Stomach (tissue), 9 donors: ENCODE results near the gene KRT13. TPM values are rescaled to one million over a fixed set of nuclear protein-coding genes. Genes with fewer than 3 reads are reported as not detected.

ENCODE experiments used
- DNase-seq, 2 donors: peaks; one replicate each; pipeline versions ENCODE4 v3.0.0 to v3.0.0-alpha.2; 2013 to 2019
- H3K27ac ChIP-seq, 5 donors: fragments of 200-600 bp in 4 of 5; sonication (generic) in 4 of 5; one replicate each; pipeline ENCODE4 v1.5.1; 2013 to 2019; ENCODE audit warnings: mild to moderate bottlenecking in 1 of 5, moderate library complexity in 1 of 5
- H3K27me3 ChIP-seq, 3 donors: fragments of 200-600 bp; sonication (generic); one replicate each; pipeline ENCODE4 v1.5.1; 2017 to 2019; ENCODE audit warnings: mixed run types in 1 of 3
- H3K36me3 ChIP-seq, 4 donors: fragments of 200-600 bp; sonication (generic); 1 replicate in 3 of 4; 2 replicates in 1 of 4; pipeline ENCODE4 v1.5.1; 2016 to 2019
- H3K4me1 ChIP-seq, 4 donors: fragments of 200-600 bp; sonication (generic); one replicate each; pipeline ENCODE4 v1.5.1; 2016 to 2019
- H3K4me3 ChIP-seq, 4 donors: fragments of 200-600 bp; sonication (generic) in 3 of 4; one replicate each; pipeline ENCODE4 v1.5.1; 2016 to 2019; ENCODE audit warnings: mild to moderate bottlenecking in 1 of 4
- H3K9me3 ChIP-seq, 4 donors: fragments of 200-600 bp; sonication (generic); one replicate each; pipeline ENCODE4 v1.5.1; 2016 to 2019
- CTCF ChIP-seq, 7 experiments: fragments of 450-650 bp in 4 of 7; fragments of 200-600 bp in 3 of 7; sonication (generic) in 3 of 7; IDR thresholded peaks; one replicate each; pipeline ENCODE4 v1.5.1; 2016 to 2019; ENCODE audit warnings: antibody characterized with exemption in 7 of 7, control low read depth in 2 of 7, mild to moderate bottlenecking in 1 of 7
- EP300 ChIP-seq: sonication (generic); formaldehyde crosslinking; IDR thresholded peaks from one replicate; pipeline ENCODE4 v1.6.1; 2017; ENCODE audit warnings: antibody characterized with exemption
- POLR2A ChIP-seq, 4 donors: fragments of 450-650 bp; IDR thresholded peaks; one replicate each; pipeline ENCODE4 v1.6.1; 2016; ENCODE audit warnings: antibody characterized with exemption in 4 of 4, control low read depth in 2 of 4, mild to moderate bottlenecking in 1 of 4, moderate library complexity in 1 of 4
- POLR2AphosphoS5 ChIP-seq, 3 donors: sonication (generic); formaldehyde crosslinking; IDR thresholded peaks; one replicate each; pipeline ENCODE4 v1.6.1; 2016; ENCODE audit warnings: antibody characterized with exemption in 3 of 3
- WGBS, 5 donors: extraction: QIAGEN DNeasy Blood & Tissue Kit in 3 of 5; methylation state at CpG; one replicate each; pipeline versions ENCODE4 v1.1.5 to v1.1.7; 2013 to 2018; 5-methylcytosine and 5-hydroxymethylcytosine counted together
- intact Hi-C: fragments of 100-400 bp; cut with DNase I; formaldehyde crosslinking; loops from one replicate; pipeline ENCODE4 v1.15.1; 2023; ENCODE audit warnings: low total_unique reads
- polyA plus RNA-seq, 3 donors: library from polyadenylated mRNA; stranded (reverse); fragments of 200-250 nt; gene quantifications; one replicate each; pipeline ENCODE4 v1.2.3, GENCODE V29; 2013
- total RNA-seq, 5 donors: library from RNA; depleted of rRNA; stranded (reverse); fragments of >200 nt; gene quantifications; one replicate each; pipeline versions ENCODE4 v1.1.0 to v1.2.3, GENCODE V29; 2014 to 2016
- donor health status: healthy with polysubstance abuse.
- donor health status: Bipolar disorder and iron deficiency.
- donor health status: healthy.

The KRT13 gene
- total and polyA plus RNA-seq, 8 donors, result 1.1 to 12,460 (median 16.2) TPM; not detected in 1

GRCh38 chr17:41547378-41547841 is 42.0 kb upstream of the KRT13 start:
- DNase-seq, result peak in 1 of 2 donors; percentile 48
- Histone ChIP-seq H3K9me3 (peaks cover 0 to 5% (median 2%) of the 10 kb centered on the region in 4 donors), H3K4me3 (no peak overlapping the region), H3K27me3 (peaks cover 0 to 10% (median 0%) of the 10 kb centered on the region in 3 donors), H3K36me3 (no peaks in the 10 kb centered on the region), H3K27ac (peak overlapping the region; percentile 21 to 82 (median 71)), H3K4me1 (peaks cover 15 to 29% (median 25%) of the 10 kb centered on the region in 4 donors)
- intact Hi-C loops, result no loop called here
- TF ChIP-seq POLR2AphosphoS5 (IDR thresholded peaks at IDR 0.05), result no peak
- TF ChIP-seq POLR2A (IDR thresholded peaks at IDR 0.05), result no peak
- no peak for TF ChIP-seq EP300
- TF ChIP-seq CTCF (IDR thresholded peaks at IDR 0.05), result no peak
- WGBS, 5 donors, result 57 to 64% (median 59%) methylated on average over 8 to 9 of the region's 9 CpGs

GRCh38 chr17:41546819-41547218 is 41.4 kb upstream of the KRT13 start:
- TF ChIP-seq CTCF (IDR thresholded peaks at IDR 0.05) (no peak), POLR2AphosphoS5 (IDR thresholded peaks at IDR 0.05) (no peak), EP300 (no peak), POLR2A (IDR thresholded peaks at IDR 0.05) (no peak)
- WGBS, 5 donors, result 92 to 99% (median 97%) methylated on average over 3 of the region's 3 CpGs

DNA sequence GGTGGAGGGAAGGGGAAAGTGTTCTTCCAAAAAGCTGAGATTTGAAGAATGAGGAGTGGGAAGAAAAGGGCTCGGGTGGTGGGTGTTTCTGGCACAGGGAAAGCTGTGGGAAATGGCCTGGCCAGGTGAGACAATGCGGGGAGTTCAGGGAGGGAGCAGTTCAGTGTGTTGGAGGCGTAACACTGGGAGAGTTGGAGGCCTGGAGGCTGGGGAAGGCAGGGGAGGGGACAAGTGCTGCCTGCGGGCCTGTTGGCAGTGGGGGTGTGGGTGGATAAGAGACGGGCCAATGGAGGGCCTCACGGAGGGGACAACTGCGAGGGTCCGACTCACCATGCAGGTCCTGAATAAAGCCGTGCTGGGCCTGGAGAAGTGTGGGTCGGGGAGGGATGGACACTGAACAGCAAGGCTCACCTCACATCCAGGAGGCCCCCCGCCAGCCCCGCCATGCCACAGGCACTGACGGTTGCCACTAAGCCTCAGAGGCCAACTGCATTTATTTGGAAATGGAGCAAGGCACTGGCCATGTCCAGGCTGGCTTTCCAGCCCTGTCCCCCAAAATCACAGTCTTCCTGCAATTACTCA is 40.5 kb upstream of the KRT13 start:
- intact Hi-C loops, result no loop called here
- H3K27ac ChIP-seq, result no peak overlapping the region
- no peaks in the 10 kb centered on the region for H3K36me3 ChIP-seq
- H3K9me3 ChIP-seq, result peaks cover 0 to 5% (median 2%) of the 10 kb centered on the region in 4 donors
- WGBS, 5 donors, result 82 to 84% (median 84%) methylated on average over 13 of the region's 13 CpGs
- H3K27me3 ChIP-seq, result no peaks in the 10 kb centered on the region
- no peak for DNase-seq
- TF ChIP-seq POLR2A (IDR thresholded peaks at IDR 0.05), result no peak
- TF ChIP-seq POLR2AphosphoS5 (IDR thresholded peaks at IDR 0.05), result no peak
- TF ChIP-seq EP300, result no peak
- TF ChIP-seq CTCF (IDR thresholded peaks at IDR 0.05), result no peak
- peaks cover 15 to 29% (median 25%) of the 10 kb centered on the region in 4 donors for H3K4me1 ChIP-seq
- H3K4me3 ChIP-seq, result no peak overlapping the region

More at GRCh38 chr17:41546819-41547218, 41.4 kb upstream of the KRT13 start:
- intact Hi-C loops, result no loop called here
- Histone ChIP-seq H3K36me3 (no peaks in the 10 kb centered on the region), H3K4me3 (no peak overlapping the region), H3K27me3 (peaks cover 0 to 4% (median 0%) of the 10 kb centered on the region in 3 donors), H3K4me1 (peaks cover 15 to 29% (median 25%) of the 10 kb centered on the region in 4 donors), H3K9me3 (peaks cover 0 to 5% (median 2%) of the 10 kb centered on the region in 4 donors), H3K27ac (peak overlapping the region in 1 of 5 donors; percentile 82)
- DNase-seq, result no peak

DNA sequence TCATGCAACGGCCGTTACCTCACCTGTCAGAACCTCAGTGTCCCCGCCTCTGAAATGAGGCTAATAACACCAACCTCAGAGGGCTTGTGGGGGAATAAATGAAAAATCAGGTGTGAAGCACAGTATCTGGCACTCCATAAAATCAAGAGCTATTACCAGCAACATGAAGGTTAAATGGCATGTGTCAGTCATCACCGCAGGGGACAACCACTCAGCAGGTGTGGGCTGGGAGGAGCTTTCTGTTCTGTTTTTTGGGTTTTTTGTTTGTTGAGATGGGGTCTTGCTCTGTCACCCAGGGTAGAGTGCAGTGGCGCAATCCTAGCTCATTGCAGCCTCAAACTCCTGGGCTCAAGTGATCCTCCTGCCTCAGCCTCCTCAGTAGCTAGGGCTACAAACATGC is 39.5 kb upstream of the KRT13 start:
- 87 to 95% (median 91%) methylated on average over 5 of the region's 5 CpGs for WGBS, 5 donors
- H3K4me1 ChIP-seq, result peaks cover 15 to 29% (median 25%) of the 10 kb centered on the region in 4 donors
- H3K27me3 ChIP-seq, result no peaks in the 10 kb centered on the region
- peaks cover 0 to 5% (median 2%) of the 10 kb centered on the region in 4 donors for H3K9me3 ChIP-seq
- H3K27ac ChIP-seq, result peak overlapping the region in 3 of 5 donors; percentile 8 to 25 (median 23)
- H3K36me3 ChIP-seq, result no peaks in the 10 kb centered on the region
- intact Hi-C loops, result no loop called here
- H3K4me3 ChIP-seq, result no peak overlapping the region
- no peak for TF ChIP-seq EP300
- no peak for TF ChIP-seq CTCF (IDR thresholded peaks at IDR 0.05)
- no peak for TF ChIP-seq POLR2AphosphoS5 (IDR thresholded peaks at IDR 0.05)
- no peak for TF ChIP-seq POLR2A (IDR thresholded peaks at IDR 0.05)
- DNase-seq, result no peak
